T-helper 22 cell (primary cell): ENCODE measurements around the gene GLI1.
"Not testable (repeated sequence)": the region's sequence is repeated elsewhere in the genome, so short reads cannot be mapped to it uniquely, and the experiment has no call there.

Experiments
- DNase-seq: peaks from one replicate; pipeline ENCODE4 v3.0.0-alpha.2; 2020; ENCODE audit warnings: low read depth

GLI1 gene

DNA sequence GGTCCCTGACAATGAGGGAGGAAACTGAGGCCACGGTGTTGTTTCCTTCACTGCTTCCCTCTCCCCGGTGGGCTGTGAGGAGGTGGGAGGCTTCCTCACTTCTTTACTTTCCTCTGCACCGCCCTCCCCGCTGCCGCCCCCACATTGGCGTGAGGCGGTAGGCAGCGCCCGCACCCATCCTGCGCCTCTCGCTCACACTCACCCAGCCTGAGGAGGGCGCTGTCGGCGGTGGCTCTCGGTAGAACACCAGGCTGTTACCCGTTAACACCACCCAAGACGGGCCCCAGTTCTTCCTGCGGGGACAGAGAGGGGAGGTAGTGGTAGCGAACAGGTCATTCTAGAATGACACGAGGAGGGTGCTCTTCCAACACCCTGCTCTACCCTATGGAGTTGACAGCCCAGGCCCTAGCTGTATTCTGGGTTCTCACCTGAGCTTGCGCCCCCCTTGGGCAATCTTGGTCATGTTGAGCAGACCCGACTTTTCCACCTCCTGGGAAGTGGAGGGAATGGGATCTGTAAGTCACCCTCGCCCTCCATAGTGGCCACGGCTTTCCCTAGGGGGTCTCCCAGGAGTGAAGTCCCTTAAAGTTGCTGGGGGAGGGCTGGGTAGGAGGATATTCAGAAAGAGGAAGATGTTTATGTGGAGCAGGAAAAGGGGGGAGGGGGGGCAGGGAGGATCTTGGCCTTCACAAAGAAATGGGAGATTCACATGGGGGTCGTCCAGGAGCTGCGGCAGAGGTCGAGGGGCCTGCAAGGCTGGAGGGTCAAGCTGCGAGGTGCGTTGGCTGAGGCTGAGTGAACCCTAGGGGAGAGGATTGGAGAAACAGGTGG is 16.8 kb downstream of the GLI1 start:
- no peak for DNase-seq

DNA sequence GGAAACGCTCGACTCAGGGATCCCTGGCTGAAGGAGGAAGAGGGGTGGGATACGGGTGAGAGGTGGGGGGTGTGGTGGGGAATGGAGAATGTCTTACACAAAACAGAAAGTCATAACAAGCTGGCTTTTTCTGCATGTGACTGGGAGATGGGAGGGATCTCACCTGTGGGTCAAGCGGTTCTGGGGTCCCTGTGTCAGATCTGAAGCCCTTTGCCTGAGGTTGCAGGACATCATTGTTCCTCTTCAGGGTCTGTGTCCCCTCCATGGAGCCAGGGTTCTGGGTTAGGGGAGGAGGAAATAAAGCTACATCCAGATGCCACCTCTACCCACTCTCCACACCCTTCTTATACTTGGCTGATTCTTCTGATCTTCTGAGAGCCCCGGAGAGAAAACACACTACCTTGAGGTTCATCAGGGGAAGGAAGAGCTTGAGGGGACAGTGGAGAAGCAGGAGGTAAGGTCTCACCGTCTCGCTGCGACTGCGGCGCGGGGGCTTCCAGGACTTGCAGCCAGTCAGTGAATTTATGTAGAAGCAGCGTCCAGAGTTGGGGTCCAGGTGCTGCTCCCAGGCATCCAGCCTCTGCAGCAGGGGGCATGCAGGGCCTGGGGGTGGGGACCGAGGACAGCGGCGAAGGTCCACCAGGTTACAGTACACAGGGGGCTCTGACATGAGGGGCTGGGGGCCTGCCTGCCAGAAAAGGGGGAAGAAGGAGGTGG is 17.6 kb downstream of the GLI1 start:
- DNase-seq: no peak

DNA sequence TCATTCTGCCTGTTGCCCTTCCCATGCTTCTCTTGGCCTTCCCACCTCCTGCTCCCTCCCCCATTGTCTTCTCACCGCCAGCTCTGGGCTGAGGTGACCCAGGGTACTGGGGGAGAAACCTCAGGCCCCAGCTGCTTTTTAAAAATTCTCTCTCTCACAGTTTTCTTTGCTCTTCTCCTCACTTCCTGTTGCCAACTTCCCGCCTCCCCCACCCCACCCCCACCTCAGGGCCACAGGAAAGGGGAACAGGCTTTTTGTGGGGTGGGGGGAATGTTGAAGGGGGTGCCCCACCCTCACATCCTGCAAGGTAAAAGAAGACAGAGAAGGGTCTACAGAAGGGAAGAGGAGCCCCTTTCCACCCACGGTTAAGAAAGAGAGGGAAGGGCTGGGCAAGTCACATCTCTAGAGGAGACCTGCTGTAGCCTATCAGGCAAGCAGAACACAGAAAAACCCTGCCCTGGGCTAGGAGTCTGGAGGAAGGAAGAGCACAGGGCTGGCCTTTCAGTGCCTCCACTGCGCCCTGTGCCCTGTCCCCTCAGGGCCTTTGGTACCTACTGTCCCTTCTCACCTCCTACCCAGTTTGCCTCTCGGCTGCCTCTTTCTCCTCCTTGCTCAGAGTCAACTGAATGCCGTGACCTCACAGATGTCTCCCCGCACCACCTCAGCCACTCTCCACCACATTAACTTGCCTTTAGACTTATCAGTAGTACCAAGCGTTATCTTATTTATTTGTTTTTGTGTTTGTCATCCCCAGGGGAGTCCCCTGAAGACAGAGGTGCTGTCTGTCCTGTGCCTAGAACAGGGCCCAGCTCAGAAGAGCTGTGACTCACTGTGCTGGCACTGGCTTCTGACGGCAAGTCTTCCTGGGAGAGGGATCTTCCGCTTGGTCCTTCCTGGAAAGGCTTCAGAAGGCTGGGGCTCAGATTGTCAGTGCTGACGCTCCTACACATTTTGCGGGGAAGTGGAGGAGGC is 18.4 kb downstream of the GLI1 start:
- peak; percentile 72 for DNase-seq

DNA sequence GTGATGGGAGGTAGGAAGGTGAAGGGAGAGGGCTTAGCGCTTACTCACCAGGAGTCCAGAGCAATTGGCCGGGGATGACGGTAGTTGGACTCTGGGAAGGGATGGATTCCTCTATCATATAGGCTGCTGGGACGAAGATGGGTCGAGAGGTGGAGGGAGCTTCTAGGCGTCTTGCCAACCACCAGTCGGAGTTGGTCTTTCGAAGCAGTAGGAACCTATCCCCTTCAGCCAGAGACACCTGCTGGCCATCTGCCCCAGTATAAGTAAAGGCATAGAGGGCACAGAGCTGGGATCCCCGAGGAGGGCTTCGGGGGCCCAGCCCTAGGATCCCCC is 19.4 kb downstream of the GLI1 start:
- DNase-seq: no peak

DNA sequence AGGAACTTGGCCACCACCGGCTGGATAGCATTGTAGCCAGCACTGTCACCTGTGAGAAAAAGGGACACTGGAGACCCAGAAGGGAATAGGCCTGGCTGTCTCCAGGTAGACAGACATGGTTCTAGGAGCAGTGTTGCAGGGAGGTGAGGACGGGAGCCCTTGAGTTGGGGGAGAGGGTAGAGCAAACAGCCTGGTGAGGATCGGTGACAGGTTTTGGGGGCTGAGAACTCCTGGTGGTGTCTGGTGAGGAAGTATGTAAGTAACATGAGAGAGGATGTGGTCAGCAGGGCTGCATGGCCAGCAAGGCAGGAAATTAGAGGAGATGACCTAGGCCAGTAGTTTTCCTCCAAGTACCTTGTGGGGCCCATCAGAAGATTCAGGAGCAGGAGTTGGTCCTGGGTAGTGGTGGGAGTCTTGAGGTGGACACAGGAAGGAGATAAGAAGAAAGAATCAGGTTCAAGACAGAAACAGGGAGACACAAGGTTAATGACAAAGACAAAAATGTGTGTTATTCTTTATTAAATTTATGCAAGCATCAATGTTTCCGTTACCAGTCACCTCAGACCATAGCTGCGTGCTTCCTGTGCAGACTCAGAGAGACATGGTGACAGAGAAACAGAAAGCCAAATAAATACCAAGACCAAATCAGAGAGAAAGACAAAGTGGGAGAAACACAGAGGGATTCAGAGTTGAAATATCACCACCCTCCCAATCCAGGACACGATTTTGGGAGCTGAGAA is 20.0 kb downstream of the GLI1 start, which contains the start of gene ARHGAP9:
TSS of gene ARHGAP9 (minus strand) at position 491 of the 740 bp plus-strand sequence. CDS start at position 31, 460 bp downstream.
- DNase-seq: peak; percentile 64

DNA sequence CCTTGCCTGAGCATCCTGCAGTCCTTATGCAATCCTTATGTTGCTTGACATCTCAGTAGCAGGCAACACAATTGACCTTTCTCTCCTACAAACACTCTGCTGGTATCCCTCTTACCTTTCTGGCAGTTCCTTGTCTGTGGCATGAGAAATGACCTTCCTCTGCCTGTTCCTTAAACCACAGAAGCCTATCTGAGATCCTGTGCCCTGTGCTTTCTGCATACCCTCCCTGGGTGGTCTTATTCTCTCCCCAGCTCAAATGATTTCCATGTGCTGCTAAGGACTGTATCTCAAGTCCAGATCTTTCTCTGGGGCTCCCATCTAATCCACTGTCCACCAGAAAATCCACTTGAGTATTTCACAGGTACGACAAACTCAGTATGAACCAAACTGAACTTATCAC is 22.1 kb downstream of the GLI1 start:
- DNase-seq: no peak

DNA sequence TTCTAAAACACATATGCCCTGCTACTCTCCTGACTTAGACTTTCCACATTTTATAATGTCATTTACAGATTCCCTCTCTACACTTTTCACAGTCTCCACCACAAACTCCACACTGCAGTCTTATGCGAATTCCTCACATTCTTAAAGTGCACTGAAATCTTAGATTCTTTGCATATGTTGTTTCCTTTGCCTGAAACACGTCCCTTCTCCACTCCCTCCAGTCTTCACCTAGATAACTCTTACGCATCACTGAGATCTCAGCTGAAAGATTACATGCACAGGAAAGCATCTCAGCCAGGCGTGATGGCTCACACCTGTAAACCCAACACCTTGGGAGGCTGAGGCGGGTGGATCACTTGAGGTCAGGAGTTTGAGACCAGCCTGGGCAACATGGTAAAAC is 23.9 kb downstream of the GLI1 start:
- DNase-seq: no peak

DNA sequence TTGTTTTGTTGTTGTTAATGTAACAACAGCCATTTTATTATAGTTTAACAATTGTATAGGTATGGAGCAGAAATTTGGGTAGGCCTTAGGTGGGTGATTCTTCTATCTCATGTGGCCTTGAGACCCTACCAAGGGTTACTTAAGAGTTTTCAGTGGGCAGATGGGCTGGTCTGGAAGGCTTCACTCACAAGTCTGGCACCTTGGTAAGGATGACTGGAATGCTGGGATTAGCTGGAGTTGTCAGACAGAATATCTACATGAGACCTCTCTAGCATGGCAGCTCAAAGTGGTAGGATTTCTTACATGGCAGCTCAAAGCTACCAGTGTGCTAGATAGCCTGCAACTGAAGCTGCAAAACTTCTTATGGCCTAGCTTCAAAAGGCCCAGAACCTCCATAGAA is 26.1 kb downstream of the GLI1 start:
- DNase-seq: no peak

DNA sequence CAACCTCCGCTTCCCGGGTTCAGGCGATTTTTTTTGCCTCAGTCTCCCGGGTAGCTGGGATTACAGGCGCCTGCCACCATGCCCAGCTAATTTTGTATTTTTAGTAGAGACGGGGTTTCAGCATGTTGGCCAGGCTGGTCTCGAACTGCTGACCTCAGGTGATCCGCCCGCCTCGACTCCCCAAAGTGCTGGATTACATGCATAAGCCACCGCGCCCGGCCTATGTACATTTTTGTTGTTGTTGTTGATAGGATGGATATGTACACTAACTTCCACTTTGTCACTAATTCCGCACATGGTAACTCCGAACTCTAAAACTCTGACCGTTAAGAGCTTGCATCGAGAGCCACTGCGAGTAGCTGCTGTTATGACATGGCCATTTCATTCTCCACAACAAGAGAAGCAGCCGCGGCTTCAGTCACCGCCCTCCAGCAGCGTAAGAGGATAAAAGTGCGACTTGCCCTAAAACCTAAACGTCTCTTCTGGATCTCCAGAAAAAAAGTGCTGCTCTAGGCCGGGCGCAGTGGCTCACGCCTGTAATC is 27.5 kb downstream of the GLI1 start:
- no peak for DNase-seq

DNA sequence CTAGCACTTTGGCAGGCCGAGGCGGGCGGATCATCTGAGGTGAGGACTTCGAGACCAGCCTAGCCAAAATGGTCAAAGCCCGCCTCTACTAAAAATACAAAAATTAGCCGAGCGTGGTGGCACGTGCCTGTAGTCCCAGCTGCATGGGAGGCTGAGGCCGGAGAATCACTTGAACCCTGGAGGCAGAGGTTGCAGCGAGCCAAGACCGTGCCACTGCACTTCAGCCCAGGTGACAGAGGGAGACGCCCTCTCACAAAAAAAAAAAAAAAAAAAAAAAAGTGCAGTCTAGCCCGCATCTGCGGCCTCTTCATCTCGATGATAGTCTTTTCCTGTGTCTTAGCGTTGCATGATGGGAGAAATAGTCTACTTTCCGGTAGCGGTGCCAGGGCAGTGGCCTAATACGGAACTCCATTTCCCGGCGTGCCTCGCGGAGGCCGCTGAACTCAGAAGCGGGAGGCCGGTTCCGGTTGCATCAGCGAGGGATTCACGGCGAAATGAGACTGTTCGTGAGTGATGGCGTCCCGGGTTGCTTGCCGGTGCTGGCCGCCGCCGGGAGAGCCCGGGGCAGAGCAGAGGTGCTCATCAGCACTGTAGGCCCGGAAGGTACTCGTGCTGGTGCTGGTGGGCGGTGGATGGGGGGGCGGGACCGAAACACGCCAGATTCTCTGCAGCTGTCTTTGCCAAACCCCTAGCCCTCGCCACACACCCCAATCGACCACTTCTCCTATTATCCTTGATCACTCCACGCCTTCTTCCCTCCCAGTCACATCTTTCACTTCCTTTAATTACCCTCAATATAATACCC is 28.2 kb downstream of the GLI1 start, which contains the start of gene MARS1:
TSS of gene MARS1 (plus strand) at position 472 of the 805 bp plus-strand sequence. CDS start at position 495, 23 bp downstream.
- peak; percentile 90 for DNase-seq

DNA sequence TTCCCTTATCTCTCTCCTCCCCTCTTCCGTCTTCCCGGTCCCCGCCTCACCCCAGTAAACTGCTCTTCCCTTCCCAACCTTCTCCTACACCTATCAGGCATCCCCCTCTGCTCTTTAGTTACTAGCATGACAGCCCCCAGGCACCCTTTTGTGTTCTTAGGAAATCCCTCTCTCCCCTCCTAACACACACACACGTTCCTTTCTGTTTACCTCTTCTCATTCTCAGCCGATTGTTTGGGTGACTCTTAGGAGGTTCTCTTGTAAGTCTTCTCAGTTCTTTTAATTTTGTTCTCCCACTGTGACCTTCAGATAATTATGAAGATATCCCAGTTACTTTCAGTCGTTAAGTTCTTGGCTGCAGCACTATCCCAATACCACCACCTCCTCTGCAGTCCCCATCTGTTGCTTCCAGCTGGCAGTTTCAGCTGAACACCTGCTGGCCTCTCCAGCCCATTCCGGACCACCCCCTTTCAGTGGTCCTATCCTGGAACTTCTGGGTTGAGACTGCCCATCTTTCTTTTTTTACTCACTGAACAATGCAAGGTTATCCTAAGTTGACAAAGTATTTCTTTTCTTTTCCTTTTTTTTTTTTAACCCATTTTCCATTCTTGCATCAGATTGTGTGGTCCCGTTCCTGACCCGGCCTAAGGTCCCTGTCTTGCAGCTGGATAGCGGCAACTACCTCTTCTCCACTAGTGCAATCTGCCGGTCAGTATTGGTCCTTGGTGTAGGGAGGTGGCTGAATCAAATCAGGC is 29.0 kb downstream of the GLI1 start:
- no peak for DNase-seq

DNA sequence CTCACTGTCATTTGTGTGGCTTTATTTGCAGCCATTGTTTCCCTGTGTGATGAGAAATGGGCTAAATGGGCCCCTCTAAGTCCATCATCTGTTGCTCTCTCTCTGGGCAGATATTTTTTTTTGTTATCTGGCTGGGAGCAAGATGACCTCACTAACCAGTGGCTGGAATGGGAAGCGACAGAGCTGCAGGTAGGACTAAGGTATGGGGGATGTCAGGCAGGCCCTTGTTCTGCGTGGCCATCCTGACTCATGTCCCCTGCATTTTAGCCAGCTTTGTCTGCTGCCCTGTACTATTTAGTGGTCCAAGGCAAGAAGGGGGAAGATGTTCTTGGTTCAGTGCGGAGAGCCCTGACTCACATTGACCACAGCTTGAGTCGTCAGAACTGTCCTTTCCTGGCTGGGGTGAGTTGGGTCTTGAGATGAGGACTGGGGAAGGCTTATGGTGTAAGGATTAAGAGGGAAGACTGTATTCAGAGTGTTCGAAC is 29.6 kb downstream of the GLI1 start:
- DNase-seq: no peak

DNA sequence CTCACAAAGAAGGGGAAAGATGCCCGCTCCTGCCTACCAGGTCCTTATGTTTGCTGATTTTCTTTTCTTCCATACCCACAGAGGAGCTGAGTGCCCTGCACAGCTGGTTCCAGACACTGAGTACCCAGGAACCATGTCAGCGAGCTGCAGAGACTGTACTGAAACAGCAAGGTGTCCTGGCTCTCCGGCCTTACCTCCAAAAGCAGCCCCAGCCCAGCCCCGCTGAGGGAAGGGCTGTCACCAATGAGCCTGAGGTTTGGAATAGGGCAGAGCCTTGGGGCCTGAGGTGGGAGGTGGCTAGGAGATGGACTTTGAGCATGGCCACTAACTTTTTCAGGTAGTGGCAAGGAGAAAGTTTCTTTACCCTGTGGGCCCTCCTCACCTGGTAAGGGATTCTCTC is 30.5 kb downstream of the GLI1 start:
- no peak for DNase-seq

DNA sequence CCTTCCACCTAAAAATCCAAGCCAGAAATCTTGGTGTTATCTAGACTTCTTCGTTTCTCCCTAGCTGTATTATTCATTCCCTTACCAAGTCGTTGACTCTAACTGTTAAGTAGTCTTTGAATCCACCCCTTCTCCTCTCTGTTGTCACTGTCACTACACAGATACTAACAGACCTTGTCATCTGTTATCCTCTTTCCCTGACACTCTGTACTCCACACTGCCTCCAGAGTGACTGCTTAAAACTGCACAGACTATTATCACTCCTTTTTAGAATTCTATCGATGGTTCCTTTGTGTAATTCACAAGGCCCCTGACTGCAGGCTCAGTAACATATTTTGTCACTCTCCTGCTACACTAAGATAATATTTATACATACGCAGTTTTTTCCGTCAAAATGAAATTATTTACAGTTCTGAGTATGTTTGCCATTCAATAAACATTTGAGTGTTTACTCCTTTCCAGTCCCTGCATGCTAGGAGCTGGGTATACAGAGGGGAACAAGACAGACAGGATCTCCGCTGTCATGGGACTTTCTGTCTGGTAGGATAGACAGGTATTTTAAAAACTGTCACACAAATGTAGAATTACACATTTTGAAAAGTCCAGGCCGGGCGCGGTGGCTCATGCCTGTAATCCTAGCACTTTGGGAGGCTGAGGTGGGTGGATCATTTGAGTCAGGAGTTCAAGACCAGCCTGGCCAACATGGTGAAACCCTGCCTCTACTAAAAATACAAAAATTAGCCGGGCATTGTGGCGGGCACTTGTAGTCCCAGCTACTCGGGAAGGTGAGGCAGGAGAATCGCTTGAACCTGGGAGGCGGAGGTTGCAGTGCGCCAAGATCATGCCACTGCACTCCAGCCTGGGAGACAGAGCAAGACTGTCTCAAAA is 32.1 kb downstream of the GLI1 start:
- no peak for DNase-seq

DNA sequence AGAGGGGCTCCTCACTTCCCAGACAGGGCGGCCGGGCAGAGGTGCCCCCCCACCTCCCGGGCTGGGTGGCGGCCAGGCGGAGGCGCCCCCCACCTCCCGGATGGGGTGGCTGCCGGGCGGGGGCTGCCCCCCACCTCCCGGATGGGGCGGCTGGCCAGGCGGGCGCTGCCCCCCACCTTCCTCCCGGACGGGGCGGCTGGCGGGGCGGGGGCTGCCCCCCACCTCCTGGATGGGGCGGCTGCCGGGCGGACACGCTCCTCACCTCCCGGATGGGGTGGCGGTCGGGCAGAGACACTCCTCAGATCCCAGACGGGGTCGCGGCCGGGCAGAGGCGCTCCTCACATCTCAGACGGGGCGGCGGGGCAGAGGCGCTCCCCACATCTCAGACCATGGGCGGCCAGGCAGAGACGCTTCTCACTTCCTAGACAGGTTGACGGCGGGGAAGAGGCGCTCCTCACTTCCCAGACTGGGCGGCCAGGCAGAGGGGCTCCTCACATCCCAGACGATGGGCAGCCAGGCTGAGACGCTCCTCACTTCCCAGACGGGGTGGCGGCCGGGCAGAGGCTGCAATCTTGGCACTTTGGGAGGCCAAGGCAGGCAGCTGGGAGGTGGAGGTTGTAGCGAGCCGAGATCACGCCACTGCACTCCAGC is 35.6 kb downstream of the GLI1 start:
- not testable (repeated sequence) for DNase-seq

DNA sequence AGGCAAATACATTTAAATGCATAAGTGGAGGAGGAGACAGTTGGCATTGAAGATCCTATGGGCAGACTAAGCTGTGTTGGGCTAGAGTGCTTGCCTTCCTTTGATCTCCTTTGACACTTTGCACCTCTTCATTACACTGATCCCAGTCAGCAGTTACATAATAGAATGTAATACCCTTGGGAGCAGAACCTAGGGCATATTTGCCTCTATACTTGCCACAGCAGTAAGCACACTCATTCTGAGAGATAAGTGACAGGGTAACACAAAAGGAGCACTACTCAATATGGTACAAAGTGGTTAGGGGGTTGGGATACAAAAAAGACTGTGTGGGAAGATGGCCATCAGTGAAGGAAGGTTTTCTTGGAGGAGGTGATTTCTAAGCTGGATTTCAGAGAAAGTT is 37.2 kb downstream of the GLI1 start:
- DNase-seq: no peak

DNA sequence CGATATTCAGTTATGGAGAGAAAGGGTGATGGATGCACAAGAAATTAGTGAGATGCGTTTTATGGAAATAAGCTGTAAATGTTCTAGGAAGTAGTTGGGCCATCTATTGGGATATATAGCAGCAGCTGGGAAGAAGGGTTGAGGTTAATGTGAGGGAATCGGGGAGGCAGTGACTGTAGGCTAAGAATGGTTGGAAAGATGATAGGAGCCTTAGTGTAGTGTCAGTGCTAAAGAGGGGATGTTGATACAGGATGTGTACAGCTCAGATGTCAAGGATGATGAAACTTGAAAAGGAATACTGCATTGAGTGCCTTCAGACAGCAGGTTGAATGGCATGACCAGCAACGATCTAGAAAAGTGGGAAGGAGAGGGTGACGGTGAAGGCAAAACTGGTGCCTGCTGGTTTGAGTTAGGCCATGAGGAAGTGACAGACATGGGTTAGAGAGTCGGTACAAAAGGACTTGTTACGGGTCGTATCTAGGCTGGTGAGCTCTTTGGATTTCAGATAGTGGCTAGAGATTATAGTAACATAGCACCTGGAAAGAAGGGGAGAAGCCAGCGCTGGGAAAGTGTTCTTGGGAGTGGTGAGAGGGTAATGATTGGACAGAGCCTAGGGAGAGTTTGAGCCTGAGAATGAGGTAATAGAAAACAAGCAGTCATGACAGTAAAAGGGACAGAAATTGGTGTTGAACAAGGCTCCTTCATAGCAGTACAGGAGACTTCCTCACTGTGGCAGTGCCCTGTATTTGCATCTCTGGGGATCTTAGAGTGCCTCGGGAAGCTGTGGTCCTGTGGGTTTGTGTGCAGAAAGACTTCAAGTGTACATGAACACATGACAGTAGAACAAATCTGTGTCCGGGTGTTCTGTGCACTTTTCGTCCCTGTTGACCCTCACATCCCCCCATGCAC is 37.9 kb downstream of the GLI1 start:
- DNase-seq: no peak
